Measurements from ENCODE around the gene PANX2. TPM values are rescaled to one million over a fixed set of nuclear protein-coding genes. Genes with fewer than 3 reads are reported as not detected.

The PANX2 gene
- total and polyA plus RNA-seq, 2 of the 4 experiments (the other 2 are of a cell fraction), result 0.18 to 1.7 TPM

DNA sequence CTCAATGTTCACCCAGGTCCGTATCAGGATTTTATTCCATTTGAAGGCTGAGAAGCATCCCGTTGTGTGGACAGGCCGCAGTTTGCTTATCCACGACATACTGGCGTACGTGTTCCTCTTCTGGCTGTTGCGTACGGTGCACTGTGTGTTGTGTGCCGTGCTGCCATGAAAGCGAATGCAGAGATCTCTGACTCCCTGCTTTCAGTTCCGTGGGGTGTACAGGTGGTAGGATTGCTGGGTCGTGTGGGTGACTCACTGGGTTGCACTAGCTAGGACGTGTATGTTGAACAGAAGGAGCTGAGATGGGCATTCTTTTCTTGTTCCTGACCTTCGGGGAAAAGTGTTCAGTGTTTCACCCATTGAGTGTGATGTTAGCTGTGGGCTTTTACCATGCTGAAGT is 40.6 kb downstream of the PANX2 start:
- Histone ChIP-seq H4K91ac (ENCODE audit: insufficient read depth, low read depth, low read length) (no peak overlapping the region), H3K14ac (replicated peaks; ENCODE audit: low read depth, low read length) (no peak overlapping the region), H3K4me2 (ENCODE audit: low read depth, low read length) (no peak overlapping the region), H3K23ac (ENCODE audit: low read depth, low read length) (no peak overlapping the region; the same call in 1 of the 2 replicates), H3K4ac (ENCODE audit: low read depth, low read length) (no peak overlapping the region), H4K20me1 (ENCODE audit: insufficient read depth, low read length) (peaks cover 64% of the 10 kb centered on the region), H2AFZ (replicated peaks; ENCODE audit: low read length, poor library complexity) (no peak overlapping the region), H2AK5ac (ENCODE audit: low read depth, low read length) (no peak overlapping the region), H4K5ac (ENCODE audit: low read depth, low read length) (no peak overlapping the region), H2AK9ac (replicated peaks; ENCODE audit: low read depth, low read length, poor library complexity) (peak overlapping the region; percentile 60), H3K9me3 (ENCODE audit: control insufficient read depth, insufficient read depth, low read length) (no peaks in the 10 kb centered on the region), H3K27me3 (ENCODE audit: control insufficient read depth, insufficient read depth, low read length) (no peaks in the 10 kb centered on the region), H3K4me1 (ENCODE audit: control insufficient read depth, insufficient read depth, low read length) (no peaks in the 10 kb centered on the region), H3K79me1 (ENCODE audit: low read depth in 1 of 2, low read length in 2 of 2) (peaks cover 19 to 71% of the 10 kb centered on the region in 2 experiments), H2BK20ac (ENCODE audit: low read depth, low read length) (no peak overlapping the region), H3K27ac (ENCODE audit: insufficient read depth, low read length) (no peak overlapping the region), H3K4me3 (ENCODE audit: insufficient read depth, low read depth, low read length) (no peak overlapping the region), H2BK120ac (ENCODE audit: low read depth, low read length) (no peak overlapping the region), H2BK15ac (ENCODE audit: low read depth, low read length) (no peak overlapping the region), H4K8ac (ENCODE audit: low read depth in 2 of 2, low read length in 2 of 2) (no peak overlapping the region), H2BK5ac (ENCODE audit: low read depth, low read length, poor library complexity, severe bottlenecking) (no peak overlapping the region), H3K18ac (ENCODE audit: low read depth, low read length) (no peak overlapping the region), H3K9me1 (ENCODE audit: insufficient read depth, low read length) (peaks cover 3% of the 10 kb centered on the region; the same call in 1 of the 2 replicates), H3K9ac (ENCODE audit: low read depth, low read length) (no peak overlapping the region), H3K36me3 (ENCODE audit: control insufficient read depth, insufficient read depth, low read length) (peaks cover 49% of the 10 kb centered on the region), H3K56ac (ENCODE audit: extremely low read depth, insufficient read depth, low read length) (no peak overlapping the region)
- ATAC-seq (ENCODE audit: low read depth), result no peak
- in situ Hi-C loops (cut with MboI; ENCODE audit: low sequenced_read_pairs), result loop anchor here (5.0 to 25.0 kb wide), 3 partner anchors 64 to 399 kb away; no protein-coding TSS in a partner anchor
- dilution Hi-C loops (cut with HindIII; ENCODE audit: low sequenced_read_pairs, unreplicated experiment), result no loop called here
- TF ChIP-seq BHLHE40 (IDR thresholded peaks at IDR 0.05; ENCODE audit: low read depth, low read length) (no peak), ELK1 (IDR thresholded peaks at IDR 0.05; ENCODE audit: borderline replicate concordance, low read depth, low read length) (no peak), FOS (IDR thresholded peaks at IDR 0.05; ENCODE audit: low read depth, low read length) (no peak), POLR2A (IDR thresholded peaks at IDR 0.05; ENCODE audit: low read depth, low read length) (no peak), SMC3 (IDR thresholded peaks at IDR 0.05; ENCODE audit: low read depth, low read length) (no peak), MAFK (IDR thresholded peaks at IDR 0.05; ENCODE audit: low read depth, low read length) (no peak), CEBPB (IDR thresholded peaks at IDR 0.05; ENCODE audit: low read depth, low read length) (no peak), MXI1 (IDR thresholded peaks at IDR 0.05; ENCODE audit: borderline replicate concordance, low read depth, low read length) (no peak), NFE2L2 (IDR thresholded peaks at IDR 0.05; ENCODE audit: low read depth, low read length) (no peak), RFX5 (IDR thresholded peaks at IDR 0.05; ENCODE audit: low read depth, low read length) (no peak), RAD21 (IDR thresholded peaks at IDR 0.05; ENCODE audit: low read length) (no peak), CHD1 (IDR thresholded peaks at IDR 0.05; ENCODE audit: low read depth, low read length) (no peak), CTCF (conservative IDR thresholded peaks at IDR 0.05; ENCODE audit: low read depth, low read length) (no peak), RCOR1 (IDR thresholded peaks at IDR 0.05; ENCODE audit: insufficient replicate concordance, low read length) (no peak)
- TF ChIP-seq, protein P1, sequence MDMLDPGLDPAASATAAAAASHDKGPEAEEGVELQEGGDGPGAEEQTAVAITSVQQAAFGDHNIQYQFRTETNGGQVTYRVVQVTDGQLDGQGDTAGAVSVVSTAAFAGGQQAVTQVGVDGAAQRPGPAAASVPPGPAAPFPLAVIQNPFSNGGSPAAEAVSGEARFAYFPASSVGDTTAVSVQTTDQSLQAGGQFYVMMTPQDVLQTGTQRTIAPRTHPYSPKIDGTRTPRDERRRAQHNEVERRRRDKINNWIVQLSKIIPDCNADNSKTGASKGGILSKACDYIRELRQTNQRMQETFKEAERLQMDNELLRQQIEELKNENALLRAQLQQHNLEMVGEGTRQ (IDR thresholded peaks at IDR 0.05; ENCODE audit: low read depth, low read length), result no peak
- ChIA-PET POLR2A (ENCODE audit: unreplicated experiment) (no interaction called here), CTCF (interaction anchor here (0.6 kb wide), 1 partner anchor 146 kb away, joined by 5 read pairs; no protein-coding TSS in a partner anchor)
- DNase-seq, result peak; percentile 6
- no TSS peak for BruUV-seq (replicated peaks)
- intact Hi-C loops (cut with micrococcal nuclease), result no loop called here
- 84% methylated on average over 7 of the region's 14 CpGs; no CpG with 5 or more reads in 1 of the 2 experiments for WGBS, 2 experiments (ENCODE audit: extremely low coverage in 2 of 2, insufficient read length in 1 of 2)

All from IMR-90 (cell line).